Fibroblast of lung (primary cell): ENCODE measurements around the gene TPPP3. TPM values are rescaled to one million over a fixed set of nuclear protein-coding genes. Genes with fewer than 3 reads are reported as not detected.

ENCODE experiments used
- DNase-seq, 2 donors: peaks; one replicate each; pipeline versions ENCODE4 v3.0.0 to v3.0.0-alpha.2; 2010; ENCODE audit warnings: low read depth in 2 of 2
- H2AFZ ChIP-seq: 2 replicates; pipeline ENCODE4 v1.5.1; 2012; ENCODE audit warnings: low read length, control low read depth, inconsistent platforms
- H3K27ac ChIP-seq: 2 replicates; pipeline ENCODE4 v1.5.1; 2011; ENCODE audit warnings: low read length, control low read depth; ENCODE audit not compliant: insufficient read depth
- H3K27me3 ChIP-seq: 2 replicates; pipeline ENCODE4 v1.5.1; 2011; ENCODE audit warnings: mild to moderate bottlenecking, low read length; ENCODE audit not compliant: control insufficient read depth, insufficient read depth
- H3K36me3 ChIP-seq: 2 replicates; pipeline ENCODE4 v1.5.1; 2011; ENCODE audit warnings: low read length; ENCODE audit not compliant: control insufficient read depth, insufficient read depth
- H3K4me1 ChIP-seq: 2 replicates; pipeline ENCODE4 v1.5.1; 2011; ENCODE audit warnings: low read length; ENCODE audit not compliant: control insufficient read depth, insufficient read depth; ENCODE audit errors: extremely low read depth
- H3K4me2 ChIP-seq: 2 replicates; pipeline ENCODE4 v1.5.1; 2011; ENCODE audit warnings: low read length, control low read depth; ENCODE audit not compliant: insufficient read depth; ENCODE audit errors: extremely low read depth
- H3K4me3 ChIP-seq, 4 experiments: fragments of 200-600 bp in 1 of 4; sonication (generic) in 1 of 4; replicated peaks in 1 of 4; 2 replicates each; pipeline ENCODE4 v1.5.1; 2011 to 2016; ENCODE audit warnings: low read length in 4 of 4, low read depth in 3 of 4, mild to moderate bottlenecking in 3 of 4, control low read depth in 2 of 4, inconsistent platforms in 1 of 4, mixed read lengths in 1 of 4; ENCODE audit not compliant: insufficient read depth in 1 of 4; ENCODE audit errors: control extremely low read depth in 1 of 4
- H3K79me2 ChIP-seq: 2 replicates; pipeline ENCODE4 v1.5.1; 2012; ENCODE audit warnings: mild to moderate bottlenecking, low read length, inconsistent platforms; ENCODE audit not compliant: control insufficient read depth, insufficient read depth
- H3K9ac ChIP-seq: 2 replicates; pipeline ENCODE4 v1.5.1; 2011; ENCODE audit warnings: mild to moderate bottlenecking, low read length, control low read depth; ENCODE audit not compliant: insufficient read depth
- H3K9me3 ChIP-seq: 2 replicates; pipeline ENCODE4 v1.5.1; 2012; ENCODE audit warnings: low read depth, low read length; ENCODE audit not compliant: control insufficient read depth, insufficient read depth
- H4K20me1 ChIP-seq: 2 replicates; pipeline ENCODE4 v1.5.1; 2011; ENCODE audit warnings: low read length; ENCODE audit not compliant: control insufficient read depth, insufficient read depth; ENCODE audit errors: extremely low read depth
- CTCF ChIP-seq, 2 donors: IDR thresholded peaks in 1 of 2; conservative IDR thresholded peaks in 1 of 2; 1 replicate in 1 of 2; 2 replicates in 1 of 2; pipeline ENCODE4 v1.5.1; 2011 to 2012; ENCODE audit warnings: low read length in 2 of 2, control low read depth in 1 of 2, inconsistent platforms in 1 of 2, low read depth in 1 of 2, mild to moderate bottlenecking in 1 of 2
- EZH2 ChIP-seq: IDR thresholded peaks from 2 replicates; pipeline ENCODE4 v1.5.1; 2012; ENCODE audit warnings: low read length, control low read depth, mild to moderate bottlenecking; ENCODE audit errors: missing control alignments
- polyA plus RNA-seq, 2 donors: library from polyadenylated mRNA; depleted of rRNA in 1 of 2; stranded (reverse) in 1 of 2; unstranded in 1 of 2; fragments of >200 nt; gene quantifications; 2 replicates each; pipeline ENCODE4 v1.2.1, GENCODE V29; 2011 to 2012; ENCODE audit warnings: missing spikeins in 1 of 2
- total RNA-seq: library from RNA; depleted of rRNA; stranded (reverse); fragments of >200 nt; gene quantifications from 2 replicates; pipeline ENCODE4 v1.2.1, GENCODE V29; 2014

Gene TPPP3
- total and polyA plus RNA-seq, 2 donors (not counting 1 experiment from before 2014, with no cell fraction given): 2.9 to 3.8 TPM

- Histone ChIP-seq H4K20me1 (no peaks in the 10 kb centered on the region), H3K36me3 (no peaks in the 10 kb centered on the region), H3K79me2 (no peaks in the 10 kb centered on the region), H3K9me3 (no peaks in the 10 kb centered on the region), H3K27me3 (peaks cover 11% of the 10 kb centered on the region), H3K27ac (no peak overlapping the region), H3K9ac (no peak overlapping the region), H2AFZ (no peak overlapping the region), H3K4me1 (peaks cover 2% of the 10 kb centered on the region), H3K4me3 (no peak overlapping the region), H3K4me2 (no peak overlapping the region)
- TF ChIP-seq EZH2 (no peak), CTCF (conservative IDR thresholded peaks at IDR 0.05 in 1 of 2, IDR thresholded peaks at IDR 0.05 in 1 of 2; ENCODE audit: low read depth in 1 of 2, low read length in 2 of 2) (no peak)
- no peak for DNase-seq
These were observed 27.7 kb upstream of the TPPP3 start for GRCh38 chr16:67421030-67421429.

GRCh38 chr16:67419931-67420330, 26.6 kb upstream of the TPPP3 start:
- DNase-seq: no peak
- Histone ChIP-seq H3K4me1 (peaks cover 2% of the 10 kb centered on the region), H3K79me2 (no peaks in the 10 kb centered on the region), H3K4me3 (no peak overlapping the region), H3K4me2 (no peak overlapping the region), H3K27me3 (peaks cover 4% of the 10 kb centered on the region), H4K20me1 (no peaks in the 10 kb centered on the region), H3K9me3 (no peaks in the 10 kb centered on the region), H3K36me3 (no peaks in the 10 kb centered on the region), H3K27ac (no peak overlapping the region), H2AFZ (no peak overlapping the region), H3K9ac (no peak overlapping the region)
- no peak for TF ChIP-seq CTCF (conservative IDR thresholded peaks at IDR 0.05 in 1 of 2, IDR thresholded peaks at IDR 0.05 in 1 of 2; ENCODE audit: low read depth in 1 of 2, low read length in 2 of 2)

- peaks cover 2% of the 10 kb centered on the region for H3K4me1 ChIP-seq
- no peaks in the 10 kb centered on the region for H3K36me3 ChIP-seq
- H4K20me1 ChIP-seq: no peaks in the 10 kb centered on the region
- no peak overlapping the region for H3K9ac ChIP-seq
- H3K9me3 ChIP-seq: no peaks in the 10 kb centered on the region
- no peak overlapping the region for H3K4me2 ChIP-seq
- no peak overlapping the region for H3K4me3 ChIP-seq
- no peaks in the 10 kb centered on the region for H3K79me2 ChIP-seq
- no peak for DNase-seq
- H3K27me3 ChIP-seq: peaks cover 4% of the 10 kb centered on the region
- H3K27ac ChIP-seq: no peak overlapping the region
- TF ChIP-seq EZH2: no peak
- TF ChIP-seq CTCF (conservative IDR thresholded peaks at IDR 0.05 in 1 of 2, IDR thresholded peaks at IDR 0.05 in 1 of 2; ENCODE audit: low read depth in 1 of 2, low read length in 2 of 2): no peak
- H2AFZ ChIP-seq: no peak overlapping the region
These were observed 26.2 kb upstream of the TPPP3 start for GRCh38 chr16:67419502-67419901.
